Skeletal muscle tissue (tissue), 4 donors: ENCODE measurements around the gene P2RX4. TPM values are rescaled to one million over a fixed set of nuclear protein-coding genes. Genes with fewer than 3 reads are reported as not detected.

Experiments
- H3K27ac ChIP-seq: one replicate; pipeline ENCODE4 v1.7.0; 2013; ENCODE audit warnings: mild to moderate bottlenecking, low read depth, low read length, inconsistent platforms
- H3K27me3 ChIP-seq, 3 donors: one replicate each; pipeline ENCODE4 v1.7.0; 2013; ENCODE audit warnings: low read length in 3 of 3; ENCODE audit not compliant: control insufficient read depth in 3 of 3, insufficient read depth in 3 of 3
- H3K36me3 ChIP-seq, 3 donors: one replicate each; pipeline ENCODE4 v1.7.0; 2013; ENCODE audit warnings: low read length in 3 of 3; ENCODE audit not compliant: control insufficient read depth in 3 of 3, insufficient read depth in 3 of 3
- H3K4me1 ChIP-seq, 3 donors: one replicate each; pipeline ENCODE4 v1.7.0; 2013; ENCODE audit warnings: low read length in 3 of 3, mild to moderate bottlenecking in 3 of 3; ENCODE audit not compliant: control insufficient read depth in 3 of 3, insufficient read depth in 3 of 3
- H3K4me3 ChIP-seq, 3 donors: one replicate each; pipeline ENCODE4 v1.7.0; 2013; ENCODE audit warnings: low read length in 3 of 3
- H3K9ac ChIP-seq, 3 donors: one replicate each; pipeline ENCODE4 v1.7.0; 2013; ENCODE audit warnings: low read length in 3 of 3, mild to moderate bottlenecking in 3 of 3, moderate library complexity in 2 of 3, low read depth in 1 of 3
- H3K9me3 ChIP-seq, 3 donors: one replicate each; pipeline ENCODE4 v1.7.0; 2013; ENCODE audit warnings: low read length in 3 of 3; ENCODE audit not compliant: control insufficient read depth in 3 of 3
- total RNA-seq: library from RNA; depleted of rRNA; stranded (reverse); fragments of >200 nt; gene quantifications from one replicate; pipeline ENCODE4 v1.2.3, GENCODE V29; 2014
- donor health status: Osteomylitis.

Gene P2RX4
- total RNA-seq, 1 donor from 2014 or later, result 14.6 TPM

- H3K9ac ChIP-seq, result no peak overlapping the region
- peaks cover 3 to 12% (median 4%) of the 10 kb centered on the region in 3 donors for H3K4me1 ChIP-seq
- no peaks in the 10 kb centered on the region for H3K27me3 ChIP-seq
- no peaks in the 10 kb centered on the region for H3K9me3 ChIP-seq
- H3K4me3 ChIP-seq, result no peak overlapping the region
- no peak overlapping the region for H3K27ac ChIP-seq
- peaks cover 11 to 21% (median 21%) of the 10 kb centered on the region in 3 donors for H3K36me3 ChIP-seq
Measured at GRCh38 chr12:121239351-121240061, 29.6 kb downstream of the P2RX4 start.

DNA sequence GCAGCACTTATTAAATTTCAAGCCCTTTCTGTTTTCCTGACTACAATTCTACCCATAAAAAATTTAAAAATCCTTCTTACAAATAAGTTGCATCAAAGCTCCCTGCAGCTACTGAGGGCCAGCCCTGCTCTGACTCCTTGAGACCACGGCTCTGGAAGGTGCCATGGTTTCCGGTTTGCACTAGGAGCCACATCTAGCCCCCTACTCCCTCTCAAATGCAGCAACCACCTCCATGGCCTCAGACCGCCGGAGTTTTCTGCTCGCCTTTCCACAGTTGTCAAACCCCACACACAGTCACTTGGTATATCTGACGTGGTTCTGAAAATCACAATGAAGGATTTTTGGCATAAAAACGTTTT is 30.1 kb downstream of the P2RX4 start:
- no peak overlapping the region for H3K27ac ChIP-seq
- H3K36me3 ChIP-seq, result peaks cover 16 to 27% (median 27%) of the 10 kb centered on the region in 3 donors
- no peaks in the 10 kb centered on the region for H3K9me3 ChIP-seq
- peaks cover 3 to 12% (median 4%) of the 10 kb centered on the region in 3 donors for H3K4me1 ChIP-seq
- no peak overlapping the region for H3K4me3 ChIP-seq
- H3K27me3 ChIP-seq, result no peaks in the 10 kb centered on the region
- no peak overlapping the region for H3K9ac ChIP-seq

DNA sequence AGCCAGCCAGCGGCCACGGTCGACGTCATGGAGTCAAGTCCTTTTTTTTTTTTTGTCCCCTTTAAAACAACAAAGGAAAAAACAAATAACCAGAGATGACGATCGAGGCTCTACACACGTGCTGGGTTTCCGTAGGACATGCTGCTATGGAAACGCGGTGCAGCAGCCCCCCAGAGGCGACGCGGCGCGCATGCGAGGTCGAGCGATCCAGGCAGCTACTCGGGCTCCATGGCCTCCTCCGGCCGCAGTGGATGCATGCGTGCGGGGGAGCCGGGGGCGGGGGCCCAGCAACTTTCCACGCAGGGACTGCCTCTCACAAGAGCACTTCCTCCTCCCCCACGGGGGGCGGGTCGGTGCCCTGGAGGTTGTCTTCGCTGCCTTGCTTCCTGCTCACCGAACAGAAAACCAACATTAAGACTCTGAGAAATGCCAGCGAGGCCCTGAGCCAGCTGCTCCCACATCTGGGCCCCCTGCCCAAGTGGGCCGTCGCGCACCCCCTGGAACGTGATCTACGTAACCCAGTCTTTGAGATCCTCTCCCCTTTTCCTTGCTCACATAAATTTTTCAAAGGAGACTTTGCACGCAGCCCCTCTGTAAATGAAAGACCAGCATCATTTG is 30.7 kb downstream of the P2RX4 start:
- Histone ChIP-seq H3K36me3 (peaks cover 18 to 31% (median 29%) of the 10 kb centered on the region in 3 donors), H3K4me3 (peak overlapping the region in 1 of 3 donors; percentile 29), H3K4me1 (peaks cover 3 to 12% (median 4%) of the 10 kb centered on the region in 3 donors), H3K27me3 (no peaks in the 10 kb centered on the region), H3K9me3 (no peaks in the 10 kb centered on the region), H3K27ac (no peak overlapping the region), H3K9ac (peak overlapping the region in 1 of 3 donors; percentile 54)

DNA sequence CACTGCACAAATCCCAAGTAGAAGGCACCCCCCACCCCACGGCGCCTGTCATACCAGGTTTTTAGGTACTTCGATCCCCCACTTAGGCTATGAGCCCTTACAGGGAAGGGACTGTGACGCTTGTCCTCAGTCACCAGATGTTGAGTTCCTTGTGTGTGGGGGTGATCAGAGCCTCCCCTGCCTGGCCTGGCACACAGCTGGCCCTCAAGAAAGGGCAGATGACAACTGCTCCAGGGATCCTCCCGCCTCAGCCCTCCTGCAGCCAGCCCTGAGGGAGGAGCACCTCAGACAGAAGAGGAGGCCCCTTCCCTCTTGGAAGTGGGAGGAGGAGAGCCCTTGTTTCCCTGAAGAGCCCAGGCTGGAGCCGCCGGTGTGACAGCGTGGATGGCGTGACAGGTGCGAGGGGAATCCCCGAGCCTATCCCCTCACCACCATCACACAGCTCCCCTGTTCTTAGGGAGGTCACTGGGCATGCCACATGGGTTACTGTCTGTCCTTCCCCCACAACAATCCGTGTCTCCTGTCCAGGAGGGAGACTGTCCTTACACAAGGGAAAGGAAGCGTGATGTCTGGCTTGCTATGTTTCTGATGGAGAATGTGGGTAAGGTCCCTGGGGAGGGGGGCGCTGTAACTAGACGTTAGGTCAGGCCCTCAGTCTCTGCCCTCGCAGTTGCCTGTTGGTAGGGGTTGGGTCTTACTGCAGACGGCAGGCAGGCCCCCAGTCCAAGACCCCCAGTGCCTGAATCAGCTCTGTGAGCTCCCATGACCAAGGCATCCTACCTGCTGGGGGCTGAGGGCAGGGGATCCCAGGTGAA is 31.4 kb downstream of the P2RX4 start:
- Histone ChIP-seq H3K27me3 (no peaks in the 10 kb centered on the region), H3K27ac (no peak overlapping the region), H3K36me3 (peaks cover 16 to 28% (median 23%) of the 10 kb centered on the region in 3 donors), H3K4me3 (no peak overlapping the region), H3K9me3 (no peaks in the 10 kb centered on the region), H3K4me1 (peaks cover 3 to 12% (median 4%) of the 10 kb centered on the region in 3 donors), H3K9ac (no peak overlapping the region)

GRCh38 chr12:121245031-121245430 is 35.1 kb downstream of the P2RX4 start:
- H3K36me3 ChIP-seq, result peaks cover 44 to 53% (median 45%) of the 10 kb centered on the region in 3 donors
- no peaks in the 10 kb centered on the region for H3K27me3 ChIP-seq
- no peak overlapping the region for H3K4me3 ChIP-seq
- H3K9me3 ChIP-seq, result no peaks in the 10 kb centered on the region
- peaks cover 3 to 6% (median 4%) of the 10 kb centered on the region in 3 donors for H3K4me1 ChIP-seq
- no peak overlapping the region for H3K27ac ChIP-seq
- H3K9ac ChIP-seq, result no peak overlapping the region

GRCh38 chr12:121245951-121246350 is 36.0 kb downstream of the P2RX4 start:
- H3K9ac ChIP-seq, result no peak overlapping the region
- H3K27me3 ChIP-seq, result no peaks in the 10 kb centered on the region
- H3K4me3 ChIP-seq, result no peak overlapping the region
- no peak overlapping the region for H3K27ac ChIP-seq
- peaks cover 51 to 61% (median 53%) of the 10 kb centered on the region in 3 donors for H3K36me3 ChIP-seq
- H3K9me3 ChIP-seq, result no peaks in the 10 kb centered on the region
- H3K4me1 ChIP-seq, result peaks cover 0 to 5% (median 2%) of the 10 kb centered on the region in 3 donors

DNA sequence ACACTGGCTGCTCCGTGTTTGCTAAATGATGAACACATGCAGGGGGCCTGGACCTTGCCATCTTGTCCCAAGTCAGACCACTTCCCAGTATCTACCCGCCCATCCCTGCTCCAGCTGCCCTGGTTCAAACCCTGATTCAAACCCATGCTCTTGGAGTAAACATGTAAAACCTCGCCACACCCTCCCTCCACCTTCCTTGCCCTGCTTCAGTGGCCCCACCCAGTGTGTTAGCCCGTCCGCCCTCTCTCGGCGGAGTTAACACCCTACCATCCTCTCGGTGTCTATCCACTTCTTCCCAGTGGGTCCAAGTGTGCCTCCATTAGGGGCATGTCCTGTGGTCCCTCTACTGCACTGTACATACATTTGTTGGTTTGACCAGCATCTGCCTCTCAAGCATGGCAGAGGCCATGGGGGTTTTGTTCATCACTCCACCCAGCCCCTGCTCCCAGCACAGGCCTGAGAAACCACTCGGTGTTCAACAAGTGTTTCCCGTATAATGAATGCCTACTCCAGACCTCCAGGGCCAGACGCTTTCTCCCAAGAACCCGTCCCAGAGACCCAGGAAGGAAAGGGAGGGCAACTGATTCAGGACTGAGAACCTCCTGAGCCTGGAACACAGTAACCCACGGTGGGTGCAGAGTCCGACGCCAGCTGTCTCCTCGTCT is 37.1 kb downstream of the P2RX4 start:
- Histone ChIP-seq H3K27me3 (no peaks in the 10 kb centered on the region), H3K4me3 (no peak overlapping the region), H3K4me1 (no peaks in the 10 kb centered on the region), H3K27ac (no peak overlapping the region), H3K9me3 (no peaks in the 10 kb centered on the region), H3K9ac (no peak overlapping the region), H3K36me3 (peaks cover 51 to 62% (median 60%) of the 10 kb centered on the region in 3 donors)

- no peak overlapping the region for H3K4me3 ChIP-seq
- no peak overlapping the region for H3K27ac ChIP-seq
- no peaks in the 10 kb centered on the region for H3K9me3 ChIP-seq
- H3K27me3 ChIP-seq, result no peaks in the 10 kb centered on the region
- no peaks in the 10 kb centered on the region for H3K4me1 ChIP-seq
- H3K36me3 ChIP-seq, result peaks cover 64 to 70% (median 68%) of the 10 kb centered on the region in 3 donors
- H3K9ac ChIP-seq, result no peak overlapping the region
Measured at GRCh38 chr12:121248622-121249021, 38.7 kb downstream of the P2RX4 start.

DNA sequence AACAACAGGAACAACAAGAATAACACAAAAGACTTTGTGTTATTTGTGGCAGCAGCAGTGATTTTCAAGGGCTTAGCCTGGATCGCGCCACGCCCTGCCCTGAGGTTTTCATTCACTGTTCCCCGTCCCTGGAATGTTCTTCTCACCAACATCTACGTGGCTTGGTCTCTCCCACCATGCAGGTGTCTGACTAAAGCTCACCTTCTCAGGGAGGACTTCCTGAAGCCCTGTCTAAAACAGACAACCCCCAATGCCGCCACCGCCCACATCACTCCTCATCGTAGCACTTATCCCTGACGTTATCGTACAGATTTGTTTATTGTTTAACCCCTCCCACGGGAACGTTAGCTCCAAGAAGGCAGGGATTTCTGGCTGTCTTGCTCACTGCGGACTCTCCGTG is 40.4 kb downstream of the P2RX4 start:
- no peaks in the 10 kb centered on the region for H3K9me3 ChIP-seq
- H3K27ac ChIP-seq, result no peak overlapping the region
- no peaks in the 10 kb centered on the region for H3K27me3 ChIP-seq
- H3K4me3 ChIP-seq, result no peak overlapping the region
- no peak overlapping the region for H3K9ac ChIP-seq
- H3K36me3 ChIP-seq, result peaks cover 59 to 66% (median 64%) of the 10 kb centered on the region in 3 donors
- H3K4me1 ChIP-seq, result no peaks in the 10 kb centered on the region
